H1 (cell line): ENCODE measurements around the gene NDUFAF8. TPM values are rescaled to one million over a fixed set of nuclear protein-coding genes. Genes with fewer than 3 reads are reported as not detected.

Source experiments
- CTCF ChIA-PET: fragments of 300-600 bp; sonication (Branson Sonifier 250); formaldehyde crosslinking; loops from one replicate; lab custom pipeline; 2021; ENCODE audit not compliant: partially characterized antibody; lab: Charles Lee
- POLR2A ChIA-PET: fragments of 300-600 bp; sonication (Branson Sonifier 250); formaldehyde crosslinking; loops from one replicate; lab custom pipeline; 2021; ENCODE audit warnings: inconsistent platforms; ENCODE audit not compliant: partially characterized antibody; lab: Charles Lee
- DNase-seq, 2 experiments: peaks; one replicate each; pipeline versions ENCODE4 v3.0.0 to v3.0.0-alpha.2; 2010 to 2022; ENCODE audit warnings: low spot score in 2 of 2, low read depth in 1 of 2, mixed read lengths in 1 of 2
- FAIRE-seq: peaks from 2 replicates; lab custom pipeline; 2011; peaks lifted over from hg19 to GRCh38; lab: Jason Lieb, UNC
- H2AFZ ChIP-seq: 2 replicates; pipeline ENCODE4 v1.8.1; 2012; ENCODE audit warnings: low read length, inconsistent platforms
- H2AK5ac ChIP-seq: 2 replicates; pipeline ENCODE4 v1.6.1; 2013; ENCODE audit warnings: low read depth, low read length
- H2BK120ac ChIP-seq: replicated peaks from 2 replicates; pipeline ENCODE3; 2013; ENCODE audit warnings: low read depth, low read length, inconsistent platforms
- H2BK12ac ChIP-seq: 2 replicates; pipeline ENCODE4 v1.6.1; 2013; ENCODE audit warnings: low read depth, low read length
- H2BK15ac ChIP-seq: 2 replicates; pipeline ENCODE4 v1.6.1; 2013; ENCODE audit warnings: low read length
- H2BK20ac ChIP-seq: 2 replicates; pipeline ENCODE4 v1.6.1; 2013; ENCODE audit warnings: low read length
- H2BK5ac ChIP-seq: 2 replicates; pipeline ENCODE4 v1.6.1; 2013; ENCODE audit warnings: low read depth, low read length
- H3K14ac ChIP-seq: 2 replicates; pipeline ENCODE4 v1.6.1; 2013; ENCODE audit warnings: inconsistent platforms; ENCODE audit not compliant: insufficient read length
- H3K18ac ChIP-seq: 2 replicates; pipeline ENCODE4 v1.6.1; 2013; ENCODE audit warnings: low read length; ENCODE audit errors: extremely low read depth
- H3K23ac ChIP-seq: 2 replicates; pipeline ENCODE4 v1.6.1; 2013; ENCODE audit warnings: inconsistent platforms; ENCODE audit not compliant: insufficient read length
- H3K23me2 ChIP-seq: 2 replicates; pipeline ENCODE4 v1.6.1; 2013; ENCODE audit warnings: low read depth, low read length
- H3K27ac ChIP-seq: 2 replicates; pipeline ENCODE4 v1.6.1; 2011; ENCODE audit warnings: low read depth, low read length, inconsistent platforms
- H3K27me3 ChIP-seq, 4 experiments: replicated peaks in 1 of 4; 1 replicate in 1 of 4; 2 replicates in 3 of 4; pipeline versions ENCODE4 v1.6.1 to v1.8.1; 2011 to 2013; ENCODE audit warnings: low read length in 3 of 4, mild to moderate bottlenecking in 3 of 4, inconsistent platforms in 2 of 4, mixed read lengths in 2 of 4, moderate library complexity in 1 of 4; ENCODE audit not compliant: control insufficient read depth in 3 of 4, insufficient read depth in 3 of 4; ENCODE audit errors: extremely low read depth in 1 of 4
- H3K36me3 ChIP-seq, 4 experiments: 2 replicates each; pipeline versions ENCODE4 v1.6.1 to v1.8.1; 2011 to 2013; ENCODE audit warnings: mild to moderate bottlenecking in 4 of 4, low read length in 3 of 4, moderate library complexity in 2 of 4, control low read depth in 1 of 4, inconsistent platforms in 1 of 4; ENCODE audit not compliant: insufficient read depth in 4 of 4, control insufficient read depth in 2 of 4
- H3K4ac ChIP-seq: replicated peaks from 2 replicates; pipeline ENCODE3; 2013; ENCODE audit warnings: low read length, low read depth, mixed read lengths, inconsistent platforms; ENCODE audit not compliant: insufficient read length
- H3K4me1 ChIP-seq, 4 experiments: replicated peaks in 1 of 4; 1 replicate in 1 of 4; 2 replicates in 3 of 4; pipeline versions ENCODE4 v1.6.1 to v1.8.1; 2011 to 2013; ENCODE audit warnings: low read length in 3 of 4, inconsistent platforms in 2 of 4, mixed read lengths in 1 of 4; ENCODE audit not compliant: insufficient read depth in 4 of 4, control insufficient read depth in 3 of 4
- H3K4me2 ChIP-seq, 2 experiments: 2 replicates each; pipeline versions ENCODE4 v1.6.1 to v1.8.1; 2011 to 2013; ENCODE audit warnings: low read depth in 2 of 2, low read length in 2 of 2, control low read depth in 1 of 2, inconsistent platforms in 1 of 2, mild to moderate bottlenecking in 1 of 2; ENCODE audit not compliant: insufficient read depth in 1 of 2
- H3K4me3 ChIP-seq, 4 experiments: fragments of 200-600, 300-600 bp in 1 of 4; sonication (generic), shearing (Covaris generic), sonication (Bioruptor Twin) in 1 of 4; 2 replicates each; pipeline versions ENCODE4 v1.5.1 to v1.8.1; 2011 to 2016; ENCODE audit warnings: low read length in 4 of 4, low read depth in 3 of 4, control low read depth in 2 of 4, inconsistent platforms in 2 of 4, mild to moderate bottlenecking in 2 of 4, mixed read lengths in 1 of 4, moderate library complexity in 1 of 4; ENCODE audit not compliant: insufficient read depth in 2 of 4; ENCODE audit errors: extremely low read depth in 1 of 4
- H3K56ac ChIP-seq: replicated peaks from 2 replicates; pipeline ENCODE3; 2013; ENCODE audit warnings: low read depth, mild to moderate bottlenecking, mixed read lengths, low read length, inconsistent platforms; ENCODE audit not compliant: insufficient read length
- H3K79me1 ChIP-seq: 2 replicates; pipeline ENCODE4 v1.6.1; 2013; ENCODE audit warnings: low read depth, low read length, control low read depth
- H3K79me2 ChIP-seq, 2 experiments: 2 replicates each; pipeline versions ENCODE4 v1.6.1 to v1.8.1; 2012 to 2013; ENCODE audit warnings: low read length in 2 of 2, mild to moderate bottlenecking in 2 of 2, inconsistent platforms in 1 of 2; ENCODE audit not compliant: insufficient read depth in 2 of 2, control insufficient read depth in 1 of 2
- H3K9ac ChIP-seq, 4 experiments: replicated peaks in 1 of 4; 1 replicate in 1 of 4; 2 replicates in 3 of 4; pipeline versions ENCODE4 v1.6.1 to v1.8.1; 2011 to 2013; ENCODE audit warnings: low read depth in 3 of 4, low read length in 3 of 4, control low read depth in 2 of 4, mild to moderate bottlenecking in 2 of 4, moderate library complexity in 2 of 4, inconsistent platforms in 1 of 4; ENCODE audit errors: extremely low read depth in 1 of 4
- H3K9me3 ChIP-seq, 2 experiments: 2 replicates each; pipeline versions ENCODE4 v1.6.1 to v1.8.1; 2012 to 2013; ENCODE audit warnings: mild to moderate bottlenecking in 2 of 2, moderate library complexity in 2 of 2, control low read depth in 1 of 2, inconsistent platforms in 1 of 2, low read depth in 1 of 2, low read length in 1 of 2, mixed read lengths in 1 of 2; ENCODE audit not compliant: insufficient read depth in 2 of 2
- H4K20me1 ChIP-seq, 2 experiments: replicated peaks in 1 of 2; 2 replicates each; pipeline versions ENCODE3 to v1.8.1; 2011 to 2013; ENCODE audit warnings: inconsistent platforms in 2 of 2, low read length in 2 of 2, mild to moderate bottlenecking in 1 of 2; ENCODE audit not compliant: insufficient read depth in 2 of 2, control insufficient read depth in 1 of 2
- H4K5ac ChIP-seq: 2 replicates; pipeline ENCODE4 v1.6.1; 2013; ENCODE audit warnings: low read length, low read depth, mixed read lengths, inconsistent platforms; ENCODE audit not compliant: insufficient read length
- H4K8ac ChIP-seq: 2 replicates; pipeline ENCODE4 v1.8.0; 2013; ENCODE audit warnings: mild to moderate bottlenecking, moderate library complexity, low read length, inconsistent platforms; ENCODE audit not compliant: insufficient read depth; ENCODE audit errors: extremely low read depth
- H4K91ac ChIP-seq: replicated peaks from 2 replicates; pipeline ENCODE3; 2013; ENCODE audit warnings: low read length, mixed read lengths, inconsistent platforms; ENCODE audit not compliant: insufficient read length
- CHD1 ChIP-seq: IDR thresholded peaks from 2 replicates; pipeline ENCODE4 v1.6.1; 2012; ENCODE audit warnings: low read depth, low read length, improper control_type of control experiment
- CTBP2 ChIP-seq: IDR thresholded peaks from 2 replicates; pipeline ENCODE4 v1.7.0; 2011; ENCODE audit warnings: borderline replicate concordance, mild to moderate bottlenecking, moderate library complexity, mixed read lengths, low read length; ENCODE audit not compliant: insufficient read depth, insufficient read length
- E2F6 ChIP-seq: IDR thresholded peaks from 2 replicates; pipeline ENCODE4 v1.6.1; 2012; ENCODE audit warnings: inconsistent platforms
- GABPA ChIP-seq: IDR thresholded peaks from 2 replicates; pipeline ENCODE4 v1.6.1; 2011; ENCODE audit warnings: mild to moderate bottlenecking, low read length, moderate library complexity, borderline replicate concordance; ENCODE audit not compliant: insufficient read depth
- HDAC6 ChIP-seq: IDR thresholded peaks from one replicate; pipeline ENCODE4 v1.7.1; 2012; ENCODE audit warnings: low read depth, mild to moderate bottlenecking, inconsistent platforms, low read length, moderate library complexity
- PHF8 ChIP-seq: fragments of 200-600 bp; sonication (generic); conservative IDR thresholded peaks from 2 replicates; pipeline ENCODE4 v1.7.1; 2012; ENCODE audit warnings: low read depth, mild to moderate bottlenecking, inconsistent platforms, low read length, moderate library complexity
- RAD21 ChIP-seq, 2 experiments: IDR thresholded peaks in 1 of 2; conservative IDR thresholded peaks in 1 of 2; 2 replicates each; pipeline ENCODE4 v1.6.1; 2011; ENCODE audit warnings: low read depth in 2 of 2, low read length in 2 of 2, improper control_type of control experiment in 1 of 2, inconsistent platforms in 1 of 2, mild to moderate bottlenecking in 1 of 2, moderate library complexity in 1 of 2
- RNF2 ChIP-seq: fragments of 200-900, 300-1000 bp; sonication (generic); IDR thresholded peaks from 2 replicates; pipeline ENCODE4 v1.7.1; 2016; ENCODE audit warnings: borderline replicate concordance, low read depth, mild to moderate bottlenecking, antibody characterized with exemption, low read length; ENCODE audit not compliant: poor library complexity, severe bottlenecking; ENCODE audit errors: missing control alignments
- SAP30 ChIP-seq: fragments of 300-600 bp; sonication (generic); IDR thresholded peaks from 2 replicates; pipeline ENCODE4 v1.7.1; 2012; ENCODE audit warnings: low read length, moderate library complexity, mild to moderate bottlenecking, inconsistent platforms; ENCODE audit not compliant: insufficient read depth, insufficient replicate concordance
- TAF1 ChIP-seq: IDR thresholded peaks from 2 replicates; pipeline ENCODE4 v1.6.1; 2011; ENCODE audit warnings: mild to moderate bottlenecking, low read depth, low read length
- YY1 ChIP-seq: IDR thresholded peaks from 2 replicates; pipeline ENCODE4 v1.6.1; 2011; ENCODE audit warnings: low read depth, mild to moderate bottlenecking, low read length
- WGBS, 2 experiments: shearing (Covaris generic) in 1 of 2; methylation state at CpG; one replicate each; pipeline versions ENCODE4 v1.1.6 to v1.1.7; 2013 to 2015; ENCODE audit warnings: low lambda C conversion rate in 2 of 2, mixed read lengths in 2 of 2, inconsistent platforms in 1 of 2, low coverage in 1 of 2, missing lambda C conversion rate in 1 of 2; ENCODE audit not compliant: insufficient replicate concordance in 2 of 2, insufficient coverage in 1 of 2, insufficient read length in 1 of 2; ENCODE audit errors: extremely low coverage in 1 of 2, missing lambda C conversion rate in 1 of 2; 5-methylcytosine and 5-hydroxymethylcytosine counted together
- polyA plus RNA-seq, 7 experiments: library from polyadenylated mRNA; depleted of rRNA in 3 of 7; stranded (reverse) in 5 of 7; unstranded in 2 of 7; fragments of >200 nt in 5 of 7; fragments of 200-250 nt in 2 of 7; gene quantifications; 1 replicate in 5 of 7; 2 replicates in 1 of 7; 4 replicates in 1 of 7; pipeline versions ENCODE4 v1.2.1 to v1.2.3, GENCODE V29; 2011 to 2013; ENCODE audit warnings: missing spikeins in 2 of 7, mixed read lengths in 2 of 7
- total RNA-seq: library from RNA; stranded (reverse); fragmentation: NEBNext Ultra II Directional; extraction: Animal tissue kit (Norgen Biotek cat#: 25700); gene quantifications from 2 replicates; pipeline ENCODE4 v1.2.1, GENCODE V29; 2021

Gene NDUFAF8
- total and polyA plus RNA-seq, 2 of the 8 experiments (the other 6 are each of a cell fraction or from before 2014, with no cell fraction given) = 48.9 to 91.1 TPM

- Histone ChIP-seq H4K5ac (no peak overlapping the region), H3K4me3 (no peak overlapping the region), H3K9ac (no peak overlapping the region), H3K56ac (no peak overlapping the region), H3K27me3 (no peaks in the 10 kb centered on the region), H4K20me1 (peaks cover 3 to 14% of the 10 kb centered on the region in 2 experiments), H2AK5ac (no peak overlapping the region), H2BK12ac (no peak overlapping the region), H4K91ac (no peak overlapping the region), H2AFZ (no peak overlapping the region), H3K14ac (no peak overlapping the region), H3K23me2 (peaks cover 3% of the 10 kb centered on the region; the same call in 1 of the 2 replicates), H3K18ac (no peak overlapping the region), H3K36me3 (peaks cover 0 to 3% (median 0%) of the 10 kb centered on the region in 4 experiments; a peak in 3 of 8 replicates), H3K4me2 (no peak overlapping the region), H2BK15ac (no peak overlapping the region), H3K79me1 (peaks cover 5% of the 10 kb centered on the region; the same call in 1 of the 2 replicates), H2BK5ac (no peak overlapping the region), H2BK20ac (no peak overlapping the region), H4K8ac (no peak overlapping the region; the same call in 1 of the 2 replicates), H3K4me1 (no peaks in the 10 kb centered on the region; a peak in 1 of 7 replicates), H2BK120ac (no peak overlapping the region), H3K23ac (no peak overlapping the region), H3K9me3 (no peaks in the 10 kb centered on the region), H3K79me2 (no peaks in the 10 kb centered on the region; a peak in 2 of 4 replicates), H3K27ac (no peak overlapping the region), H3K4ac (no peak overlapping the region)
- ChIA-PET POLR2A (no interaction called here), CTCF (interaction anchor here (1.0 to 1.5 kb wide), 3 partner anchors 12 to 177 kb away, joined by 3 to 4 read pairs (median 3); no protein-coding TSS in a partner anchor)
- FAIRE-seq = no peak
- DNase-seq = no peak
- WGBS, 2 experiments = 92% methylated on average over 13 of the region's 16 CpGs; no CpG with 5 or more reads in 1 of the 2 experiments
- TF ChIP-seq YY1 (no peak), PHF8 (no peak), TAF1 (no peak), GABPA (no peak), CHD1 (no peak), HDAC6 (no peak), CTBP2 (no peak), RAD21 (IDR thresholded peaks at IDR 0.05 in 1 of 2, conservative IDR thresholded peaks at IDR 0.05 in 1 of 2; ENCODE audit: low read depth in 2 of 2, low read length in 2 of 2) (no peak), E2F6 (no peak), RNF2 (no peak), SAP30 (no peak)
These were observed 30.0 kb upstream of the NDUFAF8 start for GRCh38 chr17:81209141-81209540.
